ENCODE data around the gene LMO1. TPM values are rescaled to one million over a fixed set of nuclear protein-coding genes. Genes with fewer than 3 reads are reported as not detected.

LMO1 gene
- total and polyA plus RNA-seq, 2 of the 8 experiments (the other 6 are each of a cell fraction or from before 2014, with no cell fraction given) = 0.17 TPM; not detected in 1

GRCh38 chr11:8186429-8186828, 77.2 kb downstream of the LMO1 start (continued):
- TF ChIP-seq CHD7 (IDR thresholded peaks at IDR 0.05; ENCODE audit: insufficient replicate concordance, low read length) (no peak), ASH2L (IDR thresholded peaks at IDR 0.05; ENCODE audit: low read length) (no peak), POLR2AphosphoS5 (IDR thresholded peaks at IDR 0.05; ENCODE audit: low read depth, low read length) (no peak), RNF2 (IDR thresholded peaks at IDR 0.05; ENCODE audit: borderline replicate concordance, low read depth, low read length, missing control alignments, poor library complexity, severe bottlenecking) (no peak)
